Umbilical cord (tissue), 2 donors: ENCODE measurements around the gene FBXO2. TPM values are rescaled to one million over a fixed set of nuclear protein-coding genes. Genes with fewer than 3 reads are reported as not detected.

Experiments
- DNase-seq: peaks from one replicate; pipeline ENCODE4 v3.0.0-alpha.2; 2015; ENCODE audit warnings: low spot score
- total RNA-seq: library from RNA; depleted of rRNA; stranded (reverse); fragments of >200 nt; gene quantifications from one replicate; pipeline ENCODE4 v1.2.3, GENCODE V29; 2014; ENCODE audit warnings: low replicate concordance; ENCODE audit not compliant: insufficient read depth

The FBXO2 gene
- total RNA-seq, 1 donor from 2014 or later, result 4.1 TPM

DNA sequence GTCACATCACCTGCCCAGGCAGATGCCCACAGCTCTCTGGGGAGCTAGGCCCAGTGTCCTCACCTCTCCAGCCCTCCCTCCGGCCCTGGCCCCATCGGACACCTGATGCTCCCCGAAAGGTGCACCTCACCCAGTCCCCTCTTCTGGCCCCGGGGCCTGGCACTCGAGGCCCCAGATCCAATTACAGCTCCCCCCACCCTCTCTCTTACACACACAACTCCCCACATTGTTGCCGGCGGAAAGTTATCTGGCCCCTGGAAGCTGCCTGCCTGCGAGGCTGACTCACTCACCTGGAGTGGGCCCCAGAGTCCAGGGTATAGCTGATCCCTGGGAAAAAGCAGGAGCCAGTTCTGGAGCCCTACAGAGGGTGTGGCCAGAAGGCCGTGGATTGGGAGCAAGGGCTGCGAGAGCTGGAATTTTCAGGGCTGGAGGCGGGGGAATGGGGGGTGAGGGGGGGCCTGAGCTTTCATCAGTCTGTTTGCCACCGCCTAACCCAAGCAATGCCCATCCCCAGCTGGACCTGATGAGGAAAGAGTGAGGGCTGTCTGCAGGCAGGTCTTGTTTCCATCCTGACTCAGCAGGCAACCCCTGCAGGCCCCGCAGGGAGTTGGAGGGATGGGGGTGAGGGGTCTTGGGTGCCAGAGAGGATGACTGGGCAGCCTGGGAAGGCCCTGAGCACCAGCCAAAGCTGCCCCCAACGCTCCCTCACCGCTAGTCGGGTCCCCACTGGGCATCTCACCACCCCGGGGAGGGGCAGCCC lies 948 bp downstream of the FBXO2 start:
- DNase-seq, result peak; percentile 26

DNA sequence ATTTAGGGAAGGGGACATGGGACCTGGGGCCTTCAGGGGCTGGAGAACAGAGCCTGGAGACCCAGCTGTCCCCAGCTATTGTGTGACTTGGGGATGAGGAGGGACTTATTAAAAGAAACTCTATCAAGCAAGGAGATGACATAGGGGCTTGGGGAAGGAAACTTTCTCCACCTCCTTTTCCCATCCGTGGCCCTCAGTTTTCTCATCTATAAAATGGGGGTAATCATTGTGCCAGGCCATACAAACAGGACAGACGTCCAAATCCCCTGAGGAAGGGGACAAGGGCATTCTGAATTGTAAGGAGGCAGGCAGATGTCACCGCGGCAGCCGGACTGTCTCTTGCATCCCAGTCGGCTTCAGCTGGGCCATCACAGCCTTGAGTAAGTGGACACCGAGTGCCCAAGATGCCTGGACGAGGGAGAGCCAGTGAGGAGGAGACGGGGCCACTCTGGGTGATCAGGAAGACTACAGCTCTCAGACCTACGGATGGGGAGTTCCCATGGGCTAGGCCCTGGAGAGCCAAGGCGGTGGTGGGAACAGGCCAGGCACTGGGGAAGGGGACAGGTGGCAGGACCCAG lies 1.9 kb downstream of the FBXO2 start:
- no peak for DNase-seq

DNA sequence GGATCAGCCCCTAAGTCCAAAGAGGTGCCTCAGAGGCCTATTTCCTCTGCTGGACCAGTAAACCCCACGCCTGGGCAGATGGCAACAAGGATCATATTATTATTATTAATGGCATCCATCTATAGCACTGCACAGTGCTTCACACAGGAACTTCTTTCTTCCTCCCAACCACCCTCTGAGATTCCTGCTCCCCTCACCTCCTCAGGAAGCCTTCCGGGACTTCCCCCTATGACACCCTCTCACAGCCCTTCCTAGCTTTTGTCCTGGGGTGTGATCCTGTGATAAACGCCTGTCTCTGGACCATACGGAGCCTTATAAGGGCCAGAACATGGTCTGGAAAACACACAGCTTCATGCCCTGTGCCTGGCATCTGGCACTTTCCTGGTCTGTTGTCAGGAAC lies 3.2 kb downstream of the FBXO2 start:
- no peak for DNase-seq

DNA sequence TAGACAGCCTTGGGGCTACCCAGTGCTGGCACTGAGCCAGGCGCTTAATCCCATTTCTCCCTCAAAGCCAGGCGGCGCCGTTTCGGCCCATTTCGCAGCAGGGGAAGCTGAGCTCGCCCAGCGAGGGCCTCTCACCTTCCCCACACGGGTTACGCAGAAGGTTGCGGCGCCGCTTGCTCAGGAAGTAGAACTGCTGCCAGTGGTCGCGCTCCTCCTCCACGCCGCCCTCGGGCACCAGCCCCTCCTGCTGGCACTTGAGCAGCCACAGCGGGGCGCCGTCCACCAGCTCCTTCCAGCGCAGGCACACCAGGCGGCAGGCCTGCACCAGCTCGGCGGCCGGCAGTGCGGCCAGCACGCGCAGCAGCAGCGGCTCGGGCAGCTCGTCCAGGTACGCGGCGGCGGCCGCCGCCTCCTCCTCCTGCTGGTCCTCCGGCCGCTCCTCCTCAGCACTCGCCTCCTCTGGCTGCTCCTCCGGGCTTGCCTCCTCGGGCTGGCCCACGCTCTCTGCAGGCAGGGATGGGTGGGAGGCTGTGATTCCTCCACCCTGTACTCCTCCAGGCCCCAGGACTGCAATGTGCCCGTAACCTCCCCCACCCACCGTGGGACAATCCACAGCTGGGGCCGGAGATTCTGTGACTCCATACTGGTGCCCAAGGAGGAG lies 3.8 kb downstream of the FBXO2 start:
- DNase-seq, result peak; percentile 32

DNA sequence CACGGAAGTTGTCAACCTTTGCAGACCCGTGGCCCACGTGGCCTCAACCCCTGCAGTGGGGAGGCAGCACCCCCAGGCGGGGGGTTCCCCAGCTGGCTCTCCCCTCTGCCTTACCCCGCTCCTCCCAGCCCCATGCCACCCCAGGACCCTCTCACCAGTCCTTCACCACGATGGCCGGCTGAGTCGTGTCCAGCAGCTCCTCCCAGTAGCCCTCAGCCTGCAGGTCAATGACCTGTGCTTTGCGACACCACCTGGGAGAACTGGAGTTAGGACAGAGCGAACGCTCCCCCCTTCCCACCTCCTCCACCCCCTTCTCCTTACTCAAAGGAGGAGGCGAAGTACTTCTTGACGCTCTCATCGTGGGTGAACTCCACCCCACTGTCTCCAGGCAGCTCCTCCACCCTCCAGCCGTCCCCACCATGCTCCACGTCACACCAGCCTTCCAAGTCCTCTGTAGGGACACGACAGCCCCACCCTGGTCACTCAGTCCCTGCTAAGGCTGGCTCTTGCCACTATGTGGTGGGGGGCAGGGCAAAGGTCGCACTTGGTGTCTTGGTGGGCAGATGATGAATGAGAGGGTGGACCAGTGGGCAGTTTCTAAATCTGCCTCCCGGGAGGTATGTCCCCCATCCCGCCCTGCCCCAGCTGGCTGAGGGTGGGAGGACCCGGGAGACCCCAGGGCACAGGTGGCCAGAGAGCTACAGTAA lies 4.5 kb downstream of the FBXO2 start:
- no peak for DNase-seq

DNA sequence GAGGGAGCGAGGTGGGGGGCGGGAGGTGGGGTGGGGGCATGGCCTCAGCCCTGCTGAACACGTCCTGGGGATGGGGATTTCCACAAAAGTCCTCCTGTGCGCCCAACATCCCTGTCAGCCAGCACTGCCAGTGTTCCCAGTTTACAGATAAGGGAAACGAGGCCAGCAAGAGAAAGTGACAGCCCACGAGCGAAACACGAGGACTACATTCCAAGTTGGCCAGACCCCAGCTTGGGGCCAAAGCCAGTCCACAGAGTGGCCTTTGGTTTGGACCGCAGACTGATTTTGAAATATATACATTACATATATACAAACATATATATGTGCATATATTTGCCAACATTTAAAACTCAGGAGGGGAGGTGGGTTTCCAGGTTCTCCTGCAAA lies 5.0 kb downstream of the FBXO2 start:
- DNase-seq, result no peak

DNA sequence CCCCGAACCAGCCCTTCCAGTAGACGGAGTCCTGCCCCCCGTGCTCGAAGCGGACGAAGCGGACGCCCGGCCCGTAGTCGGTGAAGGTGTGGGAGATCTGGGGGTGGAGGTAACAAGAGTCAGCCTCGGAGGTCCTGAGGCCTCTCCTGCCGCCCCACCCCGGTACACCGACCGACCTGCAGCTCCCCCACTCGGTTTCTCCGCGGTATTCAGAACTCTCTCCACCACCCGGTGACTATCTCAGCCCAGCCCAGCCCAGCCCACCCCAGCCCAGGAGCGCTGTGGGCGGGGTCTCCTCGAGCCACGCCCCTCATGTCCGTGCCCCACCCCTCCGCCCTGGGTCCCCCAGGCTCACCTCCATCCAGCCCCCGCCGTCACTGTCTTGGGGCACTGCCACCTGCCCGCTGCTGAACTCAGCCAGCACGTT lies 5.5 kb downstream of the FBXO2 start:
- DNase-seq, result no peak

DNA sequence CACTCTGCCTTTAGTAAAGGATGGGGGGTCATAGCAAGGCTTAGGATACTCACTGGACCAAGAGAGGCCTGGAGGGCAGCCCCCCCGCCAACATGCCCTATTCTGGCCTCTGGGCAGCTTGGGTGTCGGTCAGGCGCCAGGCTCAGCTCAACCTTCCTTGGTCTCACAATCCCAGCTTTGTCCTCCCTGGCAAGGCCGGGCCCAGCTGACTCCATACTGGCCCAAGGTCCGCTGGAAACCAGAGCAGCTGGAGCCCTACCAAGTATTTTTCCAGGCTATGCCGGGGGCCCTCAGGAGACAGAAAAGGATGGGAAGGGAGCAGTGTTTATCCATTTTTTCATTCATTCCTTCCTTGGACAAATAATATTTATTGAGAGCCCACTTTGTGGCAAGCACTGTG lies 6.2 kb downstream of the FBXO2 start:
- DNase-seq, result no peak

DNA sequence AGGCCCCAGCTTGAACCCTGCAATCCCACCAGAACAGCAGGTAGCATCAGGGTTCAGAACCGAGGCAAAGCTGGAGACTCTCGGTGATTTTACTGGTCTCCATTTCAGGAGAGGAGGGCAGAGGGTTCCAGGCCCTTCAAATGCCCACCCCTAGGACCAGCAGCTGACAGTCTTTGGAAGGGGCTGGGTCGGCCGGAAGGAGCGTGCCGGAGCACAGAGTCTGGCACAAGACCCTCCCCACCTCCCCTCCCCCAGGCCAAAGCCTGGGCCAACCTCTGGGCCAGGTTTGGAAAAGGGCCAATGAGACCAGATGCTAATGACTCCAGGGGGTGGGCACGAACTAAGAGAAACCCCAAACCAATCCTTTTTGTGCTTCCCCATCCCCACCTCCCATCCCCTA lies 6.9 kb downstream of the FBXO2 start:
- no peak for DNase-seq

DNA sequence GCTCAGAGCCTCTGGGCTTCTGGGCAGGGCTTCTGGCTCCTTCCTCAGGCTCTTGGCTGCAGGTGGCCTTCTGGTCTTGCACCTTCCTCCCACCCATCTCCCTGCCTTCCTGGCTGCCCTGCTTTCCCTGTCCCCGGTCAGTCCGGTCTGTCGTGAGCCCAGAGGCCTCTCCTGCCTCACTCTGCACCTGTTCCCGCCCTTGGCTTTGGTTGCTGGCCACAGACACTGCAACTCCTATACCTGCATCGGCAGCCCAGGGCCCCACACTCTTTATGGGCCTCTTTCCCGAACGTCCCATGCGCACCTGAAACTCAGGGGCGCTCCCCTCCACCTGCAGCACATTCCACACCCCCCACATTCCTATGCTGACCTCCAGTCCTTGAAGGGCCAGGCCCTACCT lies 7.9 kb downstream of the FBXO2 start:
- DNase-seq, result no peak

DNA sequence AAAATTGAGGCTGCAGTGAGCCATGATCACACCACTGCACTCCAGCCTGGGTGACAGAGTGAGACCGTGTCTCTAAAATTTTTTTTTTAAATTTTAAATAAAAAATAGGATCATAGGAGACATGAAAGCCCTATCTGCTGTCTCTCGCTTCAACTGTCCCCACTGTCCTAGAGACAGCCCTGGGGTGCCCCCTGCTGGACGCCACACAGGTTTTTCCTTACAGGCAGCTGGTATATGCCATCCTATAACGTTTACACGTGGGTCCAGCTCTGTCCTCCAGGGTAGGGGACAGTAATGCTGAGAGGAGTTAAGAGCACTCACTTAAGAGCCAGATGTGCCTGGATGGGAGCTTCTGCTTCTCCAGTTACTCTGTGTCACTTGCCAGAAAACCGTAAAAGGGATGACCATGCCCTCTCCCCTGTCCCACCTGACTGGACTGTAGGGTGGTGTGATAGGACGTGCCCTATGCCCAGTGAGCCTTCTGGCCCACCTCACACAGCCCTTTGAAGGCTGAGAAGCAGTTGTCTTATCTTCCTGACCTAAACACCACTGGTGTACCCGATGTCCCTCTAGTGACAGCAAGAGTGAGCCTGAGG lies 8.5 kb downstream of the FBXO2 start:
- peak; percentile 66 for DNase-seq

DNA sequence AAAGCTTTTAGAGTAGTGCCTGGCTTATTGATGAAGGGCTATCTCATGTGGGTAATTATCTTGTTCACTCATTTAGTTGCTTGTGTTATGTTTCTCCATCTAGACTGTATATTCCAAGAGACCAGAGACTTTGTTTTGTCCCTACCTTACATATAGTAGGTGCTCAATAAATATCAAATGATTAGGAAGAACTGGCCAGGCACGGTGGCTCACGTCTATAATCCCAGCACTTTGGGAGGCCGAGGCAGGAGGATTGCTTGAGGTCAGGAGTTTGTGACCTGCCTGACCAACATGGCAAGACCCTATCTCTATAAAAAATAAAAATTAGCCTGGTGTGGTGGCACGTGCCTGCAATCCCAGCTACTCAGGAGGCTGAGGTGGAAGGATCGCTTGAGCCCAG lies 9.0 kb downstream of the FBXO2 start:
- DNase-seq, result no peak

DNA sequence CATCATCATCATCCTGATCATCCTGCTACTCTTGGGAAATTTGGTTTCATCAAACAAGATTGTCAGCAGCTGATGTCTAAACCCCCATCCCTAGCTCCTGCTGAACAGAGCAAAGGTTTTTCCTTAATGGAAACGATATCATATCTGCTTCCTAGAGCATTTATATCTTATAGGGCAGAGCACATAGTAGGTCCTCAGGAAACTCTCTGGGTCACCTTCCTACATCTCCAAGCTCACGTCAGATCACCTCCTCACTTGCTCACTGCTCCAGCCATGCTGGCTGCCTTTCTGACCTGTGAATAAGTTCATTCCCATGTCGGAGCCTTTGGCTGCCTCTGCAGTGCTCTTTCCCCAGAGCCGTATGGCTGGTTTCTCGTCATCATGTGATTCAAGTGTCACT lies 10.4 kb downstream of the FBXO2 start:
- no peak for DNase-seq

DNA sequence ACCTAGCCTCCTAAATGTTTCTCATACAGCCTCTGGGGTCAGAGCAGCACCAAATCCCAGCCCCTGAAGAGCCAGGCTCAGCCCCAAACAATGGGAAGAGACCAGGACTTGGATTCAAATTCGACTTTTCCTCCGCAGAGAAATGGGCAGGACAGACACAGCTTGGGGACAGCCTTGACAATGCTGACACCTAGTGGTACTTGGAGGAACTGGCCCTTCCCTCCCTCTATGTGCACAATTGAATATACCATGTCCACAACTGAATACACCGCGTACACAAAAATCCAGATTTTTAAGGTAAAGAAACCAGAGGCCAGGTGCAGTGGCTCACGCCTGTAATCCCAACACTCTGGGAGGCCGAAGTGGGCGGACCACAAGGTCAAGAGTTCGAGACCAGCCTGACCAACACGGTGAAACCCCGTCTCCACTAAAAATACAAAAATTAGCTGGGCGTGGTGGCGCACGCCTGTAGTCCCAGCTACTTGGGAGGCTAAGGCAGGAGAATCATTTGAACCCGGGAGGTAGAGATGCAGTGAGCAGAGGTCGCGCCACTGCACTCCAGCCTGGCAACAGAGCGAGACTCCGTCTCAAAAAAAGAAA lies 11.7 kb downstream of the FBXO2 start:
- DNase-seq, result peak; percentile 50

DNA sequence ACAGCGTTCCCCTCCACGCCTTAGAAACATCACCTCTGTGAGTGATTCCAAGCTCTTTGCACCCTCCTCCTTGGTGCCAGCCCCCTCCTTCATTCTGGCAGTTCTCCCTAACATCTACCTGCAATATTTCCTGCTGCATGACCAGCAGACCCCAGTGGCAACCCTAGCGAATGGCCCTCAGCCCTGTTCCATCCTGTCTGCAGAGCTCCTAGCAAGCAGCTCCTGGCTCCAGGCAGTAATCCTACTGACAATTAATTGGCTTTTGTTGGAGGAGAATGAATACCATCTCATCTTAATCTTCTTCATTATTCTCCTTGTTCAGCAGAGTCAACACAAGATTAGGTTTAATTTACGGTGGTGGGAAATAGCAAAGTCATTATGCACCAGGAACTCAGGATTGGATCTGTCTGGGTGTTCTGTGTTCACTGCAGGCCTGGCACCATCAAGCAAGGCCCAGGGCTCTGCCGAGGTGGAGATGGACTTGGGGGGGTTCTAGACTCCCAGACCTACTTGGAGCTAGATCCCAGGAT lies 12.4 kb downstream of the FBXO2 start:
- DNase-seq, result no peak

DNA sequence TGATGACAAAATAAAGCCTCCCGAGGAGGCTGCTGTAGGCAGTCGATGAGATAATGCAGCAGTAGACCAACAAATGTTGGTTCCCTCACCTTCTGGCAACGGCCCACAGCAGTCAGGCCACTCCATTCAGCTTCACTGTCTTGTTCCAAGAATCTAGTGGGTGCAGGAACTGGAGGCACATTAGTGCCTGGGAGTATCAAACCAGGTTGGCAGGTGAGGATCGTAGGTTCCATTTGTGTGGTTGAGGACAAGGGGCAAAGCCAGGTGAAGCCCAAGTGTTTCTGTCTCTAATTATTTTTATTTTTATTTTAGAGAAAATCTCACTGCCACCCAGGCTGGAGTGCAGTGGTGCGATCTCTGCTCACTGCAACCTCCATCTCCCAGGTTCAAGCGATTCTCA lies 13.3 kb downstream of the FBXO2 start:
- no peak for DNase-seq

DNA sequence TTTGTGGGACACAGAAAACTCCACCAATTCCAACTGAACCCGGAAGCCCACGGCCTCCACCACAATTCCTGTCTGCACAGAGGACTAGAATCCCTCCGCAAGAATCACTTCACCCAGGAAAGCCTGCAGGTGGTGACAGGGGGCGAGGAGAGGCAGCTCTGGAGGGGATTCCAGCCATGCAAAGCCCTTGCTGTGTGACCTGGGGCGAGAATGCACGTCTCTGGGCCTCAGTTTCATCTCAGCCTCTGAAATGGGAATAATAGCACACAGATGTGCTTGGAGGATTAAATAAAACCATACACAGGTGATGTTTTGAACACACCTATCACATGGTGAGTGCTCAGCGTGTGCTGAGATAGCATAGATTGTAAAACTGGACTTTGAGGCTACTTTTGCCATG lies 14.1 kb downstream of the FBXO2 start:
- no peak for DNase-seq

DNA sequence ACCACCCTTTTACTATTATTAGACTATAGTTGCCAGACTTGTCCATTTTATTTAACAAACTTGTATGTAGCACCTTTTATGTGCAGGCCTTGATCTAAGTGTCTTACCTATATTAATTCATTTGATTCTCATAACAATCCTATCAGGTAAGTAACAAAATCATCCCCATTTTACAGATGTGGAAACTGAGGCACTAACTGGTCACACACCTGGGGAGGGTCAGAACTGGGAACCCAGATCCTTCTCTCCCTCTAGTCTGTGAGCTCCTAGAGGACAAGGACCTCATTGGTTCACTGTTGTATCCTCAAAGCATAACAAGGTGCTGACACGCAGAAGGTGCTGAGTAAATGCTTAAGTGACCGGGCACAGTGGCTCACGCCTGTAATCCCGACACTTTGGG lies 14.9 kb downstream of the FBXO2 start:
- no peak for DNase-seq

DNA sequence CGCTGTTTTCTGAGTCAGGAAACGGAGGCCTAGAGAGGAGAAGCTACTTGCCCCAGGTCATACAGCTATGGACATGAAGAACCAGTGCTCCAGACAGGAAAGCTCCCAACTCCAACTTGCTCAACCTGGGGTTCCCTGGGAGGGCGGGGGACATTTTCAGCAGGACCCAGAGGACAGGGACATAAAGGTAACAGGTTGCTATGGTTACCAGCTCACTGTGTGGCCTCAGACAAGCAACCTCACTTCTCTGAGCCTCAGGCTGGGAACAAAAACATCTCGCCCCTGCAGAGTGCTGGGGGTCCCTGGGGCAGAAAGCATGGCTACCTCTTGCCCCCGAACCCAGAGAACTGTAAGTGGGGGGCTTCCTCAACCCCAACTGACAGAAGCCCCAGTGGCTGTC lies 16.1 kb downstream of the FBXO2 start:
- DNase-seq, result no peak

DNA sequence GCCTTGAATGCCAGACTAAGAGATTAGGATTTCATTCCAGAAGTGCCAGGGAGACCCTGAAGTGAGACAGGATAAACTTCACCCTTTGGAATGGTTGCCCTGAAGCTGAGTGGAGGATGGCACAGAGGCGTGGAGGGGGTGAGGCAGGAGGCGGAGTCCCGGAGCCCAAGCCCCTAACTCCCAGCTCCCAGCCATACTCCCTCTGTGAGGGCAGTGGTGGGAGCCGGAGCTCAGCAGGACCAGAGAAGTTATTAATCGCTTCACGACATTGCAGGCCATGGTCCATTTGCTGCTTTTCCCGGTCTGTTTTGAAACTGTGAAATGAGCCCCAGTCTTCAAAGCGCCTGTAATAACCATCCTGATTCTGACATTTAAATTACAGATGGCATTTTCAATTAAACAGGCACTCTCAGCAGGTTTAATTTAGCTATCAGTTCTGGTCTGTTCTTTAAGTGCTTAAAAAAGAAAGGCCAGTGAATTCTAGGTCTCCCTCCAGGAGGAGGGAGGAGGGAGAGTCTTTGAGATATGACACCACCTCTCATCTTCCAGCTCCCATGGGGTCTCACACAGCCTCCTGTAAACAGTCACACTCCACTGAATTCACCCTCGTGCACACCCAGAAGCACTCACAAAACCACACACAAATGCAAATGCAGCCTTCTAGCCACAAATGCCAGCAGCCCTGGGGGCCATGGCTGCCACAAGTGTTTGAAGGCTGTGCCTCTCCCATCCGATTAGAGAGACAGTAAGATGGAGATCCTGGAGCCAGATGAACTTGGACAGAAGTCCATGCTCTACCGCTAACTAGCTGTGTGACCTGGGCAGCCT lies 19.6 kb downstream of the FBXO2 start:
- DNase-seq, result no peak
